Lower leg skin (tissue), 3 donors: ENCODE results near the gene AANAT.

Experiments used
- CTCF ChIP-seq, 3 donors: fragments of 450-650 bp; IDR thresholded peaks; one replicate each; pipeline ENCODE4 v1.5.1; 2016; ENCODE audit warnings: antibody characterized with exemption in 3 of 3, mild to moderate bottlenecking in 3 of 3, moderate library complexity in 2 of 3
- POLR2A ChIP-seq, 2 donors: fragments of 450-650 bp; IDR thresholded peaks; one replicate each; pipeline ENCODE4 v1.6.1; 2016 to 2017; ENCODE audit warnings: antibody characterized with exemption in 2 of 2, mild to moderate bottlenecking in 1 of 2, moderate library complexity in 1 of 2

GRCh38 chr17:76451506-76451905, 15.9 kb upstream of the AANAT start:
- TF ChIP-seq CTCF (IDR thresholded peaks at IDR 0.05): no peak
- TF ChIP-seq POLR2A (IDR thresholded peaks at IDR 0.05): no peak
